Right lobe of liver (tissue), 6 donors: ENCODE results near the gene GNG12. TPM values are rescaled to one million over a fixed set of nuclear protein-coding genes. Genes with fewer than 3 reads are reported as not detected.
A peak's percentile ranks its signal among the peaks of the same experiment; 100 is the strongest.

ENCODE experiments used
- ATAC-seq, 4 donors: fragments of 200-7000 bp; cut with Tn5 transposase; one replicate each; pipeline ENCODE4 v1.9.1; 2020; ENCODE audit warnings: mild to moderate bottlenecking in 4 of 4, moderate library complexity in 4 of 4
- DNase-seq, 3 donors: peaks; one replicate each; pipeline ENCODE4 v3.0.0-alpha.2; 2020
- H3K27ac ChIP-seq, 3 donors: fragments of 200-600 bp; one replicate each; pipeline ENCODE4 v1.8.0; 2022
- H3K27me3 ChIP-seq, 2 donors: fragments of 200-600 bp; one replicate each; pipeline ENCODE4 v1.8.0; 2022
- H3K36me3 ChIP-seq, 4 donors: fragments of 200-600 bp; sonication (generic) in 1 of 4; one replicate each; pipeline versions ENCODE4 v1.5.1 to v1.8.0; 2017 to 2022; ENCODE audit warnings: control low read depth in 1 of 4
- H3K4me1 ChIP-seq, 4 donors: fragments of 200-600 bp; sonication (generic) in 1 of 4; one replicate each; pipeline versions ENCODE4 v1.5.1 to v1.8.0; 2017 to 2022; ENCODE audit warnings: control low read depth in 1 of 4
- H3K4me3 ChIP-seq, 3 donors: fragments of 200-600 bp; one replicate each; pipeline ENCODE4 v1.8.0; 2022
- H3K9me3 ChIP-seq, 4 donors: fragments of 200-600 bp; sonication (generic) in 1 of 4; one replicate each; pipeline versions ENCODE4 v1.5.1 to v1.8.0; 2017 to 2022; ENCODE audit warnings: control low read depth in 1 of 4
- CTCF ChIP-seq, 4 donors: fragments of 200-600 bp in 3 of 4; fragments of 450-650 bp in 1 of 4; IDR thresholded peaks; one replicate each; pipeline versions ENCODE4 v1.5.1 to v1.8.0; 2016 to 2022; ENCODE audit warnings: antibody characterized with exemption in 4 of 4, mild to moderate bottlenecking in 2 of 4
- POLR2A ChIP-seq: fragments of 450-650 bp; IDR thresholded peaks from one replicate; pipeline ENCODE4 v1.6.1; 2017; ENCODE audit warnings: antibody characterized with exemption, mild to moderate bottlenecking
- WGBS: methylation state at CpG from one replicate; pipeline ENCODE4 v1.1.6; 2018; ENCODE audit warnings: low coverage, low lambda C conversion rate; ENCODE audit not compliant: insufficient coverage; ENCODE audit errors: missing lambda C conversion rate; 5-methylcytosine and 5-hydroxymethylcytosine counted together
- intact Hi-C, 2 donors: fragments of 100-400 bp; cut with DNase I; formaldehyde crosslinking; loops; one replicate each; pipeline versions ENCODE4 v1.11.2 to v1.14.1; 2022
- total RNA-seq, 6 experiments: library from RNA; depleted of rRNA in 2 of 6; stranded (reverse); fragments of >200 nt in 2 of 6; fragmentation: NEBNext Ultra II Directional in 3 of 6; extraction: Animal tissue kit (Norgen Biotek cat#: 25700) in 3 of 6; gene quantifications; one replicate each; pipeline versions ENCODE4 v1.1.0 to v1.2.4, GENCODE V29; 2016 to 2023
- donor health status: DM: no; HTN: yes; CAD: no.
- donor health status: DM: no; HTN: no; CAD: no.
- donor health status: DM: no; HTN: no; CAD: no.
- donor health status: DM: no; HTN: yes; CAD: no.
- donor health status: DM: no; HTN: yes; CAD: no.

The GNG12 gene
- total RNA-seq, 6 experiments from 2014 or later = 18.8 to 52.7 (median 33.9) TPM

DNA sequence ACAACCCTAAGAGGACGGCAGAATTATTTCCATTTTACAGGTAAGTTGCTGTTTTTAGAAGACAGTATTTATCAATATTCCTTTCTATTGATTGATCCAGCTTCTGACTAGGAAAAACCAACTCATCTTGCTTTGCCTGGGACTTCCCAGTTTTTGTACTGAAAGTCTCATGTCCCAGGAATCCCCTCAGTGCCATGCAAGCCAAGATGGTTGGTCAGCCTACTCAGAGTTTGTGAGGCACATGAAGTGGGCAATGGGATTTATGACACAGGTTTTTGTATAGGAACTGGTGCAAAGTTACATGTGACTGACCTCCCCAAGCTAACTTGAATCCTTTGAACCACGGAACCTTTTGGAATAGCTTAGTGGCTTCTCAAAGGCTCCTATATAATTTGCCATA is 45.5 kb downstream of the GNG12 start:
- WGBS = 100% methylated on average over 2 of the region's 2 CpGs
- DNase-seq = no peak
- Histone ChIP-seq H3K9me3 (no peaks in the 10 kb centered on the region), H3K27me3 (no peaks in the 10 kb centered on the region), H3K4me3 (no peak overlapping the region), H3K4me1 (no peaks in the 10 kb centered on the region), H3K27ac (no peak overlapping the region), H3K36me3 (no peaks in the 10 kb centered on the region)
- ATAC-seq = no peak
- TF ChIP-seq CTCF (IDR thresholded peaks at IDR 0.05) (no peak), POLR2A (no peak)
- intact Hi-C loops = no loop called here

- intact Hi-C loops = no loop called here
- no peaks in the 10 kb centered on the region for H3K9me3 ChIP-seq
- no peak for TF ChIP-seq POLR2A
- TF ChIP-seq CTCF (IDR thresholded peaks at IDR 0.05) = no peak
- DNase-seq (no peak), ATAC-seq (peak; percentile 19 to 34 (median 26))
- no peak overlapping the region for H3K4me3 ChIP-seq
- H3K27me3 ChIP-seq = no peaks in the 10 kb centered on the region
- 88% methylated on average over 4 of the region's 4 CpGs for WGBS
- H3K27ac ChIP-seq = no peak overlapping the region
- no peaks in the 10 kb centered on the region for H3K36me3 ChIP-seq
- no peaks in the 10 kb centered on the region for H3K4me1 ChIP-seq
Measured at GRCh38 chr1:67785847-67786753, 47.2 kb downstream of the GNG12 start.

- Histone ChIP-seq H3K4me3 (no peak overlapping the region), H3K4me1 (no peaks in the 10 kb centered on the region), H3K36me3 (no peaks in the 10 kb centered on the region), H3K27me3 (no peaks in the 10 kb centered on the region), H3K9me3 (no peaks in the 10 kb centered on the region), H3K27ac (no peak overlapping the region)
- 88% methylated on average over 6 of the region's 6 CpGs for WGBS
- DNase-seq = no peak
- ATAC-seq = no peak
- TF ChIP-seq CTCF (IDR thresholded peaks at IDR 0.05) (no peak), POLR2A (no peak)
- intact Hi-C loops = no loop called here
Measured at GRCh38 chr1:67784545-67785186, 48.6 kb downstream of the GNG12 start.

DNA sequence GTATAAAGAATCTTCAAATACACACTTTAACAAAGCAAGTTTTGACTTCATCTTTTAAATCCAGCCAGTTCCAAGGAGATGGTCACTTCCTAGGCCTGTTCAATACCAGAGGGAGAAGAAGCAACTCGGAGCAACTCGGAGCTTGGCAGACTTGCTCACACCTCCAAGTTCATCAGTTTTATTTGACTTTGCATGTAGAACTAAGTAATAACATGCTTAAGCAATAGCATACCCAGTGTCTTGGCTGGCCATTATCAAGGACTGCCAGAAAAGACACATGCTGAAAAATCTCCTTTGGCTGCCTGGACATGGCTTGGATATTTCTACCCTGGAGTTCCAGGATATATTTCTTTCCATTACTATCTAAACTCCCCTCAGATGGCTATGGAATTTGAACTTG is 52.6 kb downstream of the GNG12 start:
- 92% methylated on average over 2 of the region's 2 CpGs for WGBS

More for the DNA sequence above, 52.6 kb downstream of the GNG12 start:
- intact Hi-C loops = no loop called here
- ATAC-seq = no peak
- no peaks in the 10 kb centered on the region for H3K36me3 ChIP-seq
- no peak for DNase-seq
- H3K27ac ChIP-seq = no peak overlapping the region
- no peaks in the 10 kb centered on the region for H3K4me1 ChIP-seq
- TF ChIP-seq CTCF (IDR thresholded peaks at IDR 0.05) = no peak
- TF ChIP-seq POLR2A = no peak
- H3K27me3 ChIP-seq = no peaks in the 10 kb centered on the region
- H3K4me3 ChIP-seq = no peak overlapping the region
- H3K9me3 ChIP-seq = no peaks in the 10 kb centered on the region
